HEK293 (cell line): ENCODE results near the gene LIN52.

Experiments
- CTCF ChIA-PET: fragments of 350-600 bp; formaldehyde crosslinking; extraction: SDS; loops from one replicate; lab custom pipeline; 2021; ENCODE audit warnings: antibody characterized with exemption; lab: Yijun Ruan, JAX
- POLR2A ChIA-PET: fragments of 300-600 bp; formaldehyde crosslinking; extraction: SDS; loops from one replicate; lab custom pipeline; 2020; ENCODE audit warnings: antibody characterized with exemption, inconsistent platforms; lab: Yijun Ruan, JAX
- H3K27ac ChIP-seq: fragments of 200-500 bp; sonication (Bioruptor generic); 2 replicates; pipeline ENCODE4 v1.5.1; 2014; ENCODE audit warnings: low read depth, low read length, control low read depth, inconsistent platforms; ENCODE audit errors: extremely low read depth
- H3K36me3 ChIP-seq, 2 experiments: fragments of 200-500 bp in 1 of 2; sonication (Bioruptor generic) in 1 of 2; 1 replicate in 1 of 2; 2 replicates in 1 of 2; pipeline ENCODE4 v1.5.1; 2014 to 2017; ENCODE audit warnings: inconsistent platforms in 2 of 2, low read length in 2 of 2; ENCODE audit not compliant: control insufficient read depth in 2 of 2, insufficient read depth in 1 of 2
- H3K4me1 ChIP-seq: fragments of 200-500 bp; sonication (Bioruptor generic); 2 replicates; pipeline ENCODE4 v1.5.1; 2014; ENCODE audit warnings: mild to moderate bottlenecking, low read length, inconsistent platforms; ENCODE audit not compliant: control insufficient read depth, insufficient read depth
- H3K4me3 ChIP-seq: 2 replicates; pipeline ENCODE4 v1.5.1; 2011; ENCODE audit warnings: low read depth, mild to moderate bottlenecking, control low read depth, low read length, moderate library complexity
- H3K9me3 ChIP-seq: fragments of 200-500 bp; sonication (Bioruptor generic); 2 replicates; pipeline ENCODE4 v1.5.1; 2014; ENCODE audit warnings: low read depth, low read length, inconsistent platforms; ENCODE audit not compliant: control insufficient read depth, insufficient read depth
- AEBP2 ChIP-seq: fragments of 450-650 bp; formaldehyde crosslinking; IDR thresholded peaks from 2 replicates; pipeline ENCODE4 v1.5.1; 2016; ENCODE audit warnings: missing biosample characterization, missing genetic modification characterization, borderline replicate concordance
- ATF2 ChIP-seq: fragments of 450-650 bp; formaldehyde crosslinking; IDR thresholded peaks from 2 replicates; pipeline ENCODE4 v1.5.1; 2016; ENCODE audit warnings: missing biosample characterization, missing genetic modification characterization, low read depth
- BCL11B ChIP-seq: fragments of 450-650 bp; formaldehyde crosslinking; IDR thresholded peaks from 2 replicates; pipeline ENCODE4 v1.5.1; 2016; ENCODE audit warnings: low read depth, missing biosample characterization, missing genetic modification characterization
- HOXD13 ChIP-seq: sonication (generic); formaldehyde crosslinking; IDR thresholded peaks from 2 replicates; pipeline ENCODE4 v1.8.0; 2022; ENCODE audit warnings: missing genetic modification reagents, borderline replicate concordance
- KLF1 ChIP-seq: fragments of 450-650 bp; formaldehyde crosslinking; IDR thresholded peaks from 2 replicates; pipeline ENCODE4 v1.5.1; 2016; ENCODE audit warnings: missing biosample characterization, missing genetic modification characterization
- KLF9 ChIP-seq: fragments of 450-650 bp; formaldehyde crosslinking; IDR thresholded peaks from 2 replicates; pipeline ENCODE4 v1.5.1; 2016; ENCODE audit warnings: missing biosample characterization, missing genetic modification characterization, low read depth
- PRDM1 ChIP-seq: fragments of 450-650 bp; formaldehyde crosslinking; IDR thresholded peaks from 2 replicates; pipeline ENCODE4; 2016; ENCODE audit warnings: missing biosample characterization, missing genetic modification characterization
- TRIM28 ChIP-seq: IDR thresholded peaks from 2 replicates; pipeline ENCODE4 v1.6.1; 2011; ENCODE audit warnings: low read length, control low read depth, borderline replicate concordance
- YY2 ChIP-seq: fragments of 450-650 bp; formaldehyde crosslinking; IDR thresholded peaks from 2 replicates; pipeline ENCODE4 v1.5.1; 2016; ENCODE audit warnings: missing biosample characterization, missing genetic modification characterization
- ZBTB17 ChIP-seq: fragments of 450-650 bp; formaldehyde crosslinking; IDR thresholded peaks from 2 replicates; pipeline ENCODE4 v1.5.1; 2016; ENCODE audit warnings: missing biosample characterization, missing genetic modification characterization
- ZBTB26 ChIP-seq: fragments of 450-650 bp; formaldehyde crosslinking; optimal IDR thresholded peaks from 2 replicates; pipeline ENCODE3; 2016; ENCODE audit warnings: missing biosample characterization, mild to moderate bottlenecking, missing genetic modification characterization
- ZBTB8A ChIP-seq: fragments of 450-650 bp; formaldehyde crosslinking; IDR thresholded peaks from 2 replicates; pipeline ENCODE4 v1.5.1; 2016; ENCODE audit warnings: missing biosample characterization, missing genetic modification characterization
- ZFHX2 ChIP-seq: fragments of 450-650 bp; formaldehyde crosslinking; conservative IDR thresholded peaks from 2 replicates; pipeline ENCODE4 v1.5.1; 2016; ENCODE audit warnings: missing biosample characterization, missing genetic modification characterization
- ZNF324 ChIP-seq: fragments of 450-650 bp; formaldehyde crosslinking; IDR thresholded peaks from 2 replicates; pipeline ENCODE4 v1.5.1; 2016; ENCODE audit warnings: missing biosample characterization, missing genetic modification characterization
- ZNF350 ChIP-seq: fragments of 450-650 bp; formaldehyde crosslinking; IDR thresholded peaks from 2 replicates; pipeline ENCODE4 v1.5.0; 2017; ENCODE audit warnings: missing biosample characterization, mild to moderate bottlenecking, missing genetic modification characterization
- ZNF366 ChIP-seq: fragments of 450-650 bp; formaldehyde crosslinking; conservative IDR thresholded peaks from 2 replicates; pipeline ENCODE4 v1.5.1; 2016; ENCODE audit warnings: missing biosample characterization, missing genetic modification characterization
- ZNF37A ChIP-seq: fragments of 450-650 bp; IDR thresholded peaks from 2 replicates; pipeline ENCODE4 v1.5.1; 2018; ENCODE audit warnings: missing biosample characterization, missing genetic modification characterization
- ZNF394 ChIP-seq: fragments of 450-650 bp; formaldehyde crosslinking; IDR thresholded peaks from 2 replicates; pipeline ENCODE4 v1.5.1; 2016; ENCODE audit warnings: missing biosample characterization, missing genetic modification characterization, mild to moderate bottlenecking, moderate library complexity, borderline replicate concordance
- ZNF398 ChIP-seq: fragments of 450-650 bp; formaldehyde crosslinking; IDR thresholded peaks from 2 replicates; pipeline ENCODE4 v1.5.1; 2017; ENCODE audit warnings: missing biosample characterization, missing genetic modification characterization
- ZNF610 ChIP-seq: fragments of 450-650 bp; formaldehyde crosslinking; IDR thresholded peaks from 2 replicates; pipeline ENCODE4 v1.5.1; 2016; ENCODE audit warnings: missing biosample characterization, missing genetic modification characterization, borderline replicate concordance
- ZNF623 ChIP-seq: fragments of 450-650 bp; formaldehyde crosslinking; IDR thresholded peaks from 2 replicates; pipeline ENCODE4 v1.5.1; 2016; ENCODE audit warnings: missing biosample characterization, missing genetic modification characterization
- ZNF639 ChIP-seq: fragments of 450-650 bp; formaldehyde crosslinking; IDR thresholded peaks from 2 replicates; pipeline ENCODE4 v1.5.1; 2016; ENCODE audit warnings: missing biosample characterization, missing genetic modification characterization
- ZNF660 ChIP-seq: fragments of 450-650 bp; IDR thresholded peaks from 2 replicates; pipeline ENCODE4 v1.5.1; 2018; ENCODE audit warnings: missing biosample characterization, mild to moderate bottlenecking, missing genetic modification characterization
- ZNF768 ChIP-seq: fragments of 450-650 bp; formaldehyde crosslinking; IDR thresholded peaks from 2 replicates; pipeline ENCODE4 v1.5.1; 2018; ENCODE audit warnings: missing biosample characterization, mild to moderate bottlenecking, missing genetic modification characterization
- ZNF843 ChIP-seq: fragments of 450-650 bp; formaldehyde crosslinking; IDR thresholded peaks from 2 replicates; pipeline ENCODE4 v1.5.1; 2016; ENCODE audit warnings: missing biosample characterization, missing genetic modification characterization

LIN52 gene

GRCh38 chr14:74211945-74212580 lies 127.3 kb downstream of the LIN52 start (continued):
- TF ChIP-seq ZNF768 (tag by site-specific recombination) (no peak), ATF2 (no peak), ZNF37A (tag by site-specific recombination) (no peak), ZNF350 (tag by site-specific recombination) (no peak), ZNF398 (tag by site-specific recombination) (no peak), ZFHX2 (no peak), PRDM1 (tag by site-specific recombination) (no peak), ZNF639 (tag by site-specific recombination) (no peak), ZNF610 (tag by site-specific recombination) (no peak), ZBTB8A (tag by site-specific recombination) (no peak), ZNF366 (tag by site-specific recombination) (no peak), ZBTB17 (tag by site-specific recombination) (no peak)

- no peaks in the 10 kb centered on the region for H3K36me3 ChIP-seq
- CTCF ChIA-PET: interaction anchor here (0.6 to 3.4 kb wide), 4 partner anchors 37 to 705 kb away, joined by 3 to 12 read pairs (median 4); no protein-coding TSS in a partner anchor
- H3K27ac ChIP-seq: no peak overlapping the region
- TF ChIP-seq ZNF324 (tag by site-specific recombination) (no peak), ZNF843 (tag by site-specific recombination) (no peak), AEBP2 (tag by site-specific recombination) (no peak), ZNF366 (tag by site-specific recombination) (no peak), ZNF623 (tag by site-specific recombination) (no peak), TRIM28 (no peak), ZNF394 (tag by site-specific recombination) (no peak), ZNF660 (no peak), ZBTB17 (tag by site-specific recombination) (no peak), HOXD13 (CRISPR knock-in tag) (no peak), KLF9 (tag by site-specific recombination) (no peak), ZBTB26 (no peak), KLF1 (tag by site-specific recombination) (no peak), BCL11B (no peak), YY2 (tag by site-specific recombination) (no peak)
- POLR2A ChIA-PET: interaction anchor here (1.2 kb wide), 1 partner anchor 9 kb away, joined by 3 read pairs; no protein-coding TSS in a partner anchor
- H3K4me1 ChIP-seq: no peaks in the 10 kb centered on the region
- H3K9me3 ChIP-seq: no peaks in the 10 kb centered on the region
- no peak overlapping the region for H3K4me3 ChIP-seq
Measured at GRCh38 chr14:74213907-74214803, 129.4 kb downstream of the LIN52 start.
